IMR-90 (cell line): ENCODE results near the gene IL2RG. TPM values are rescaled to one million over a fixed set of nuclear protein-coding genes. Genes with fewer than 3 reads are reported as not detected.

ENCODE experiments used
- ATAC-seq: fragments of 200-7000 bp; cut with Tn5 transposase; 2 replicates; pipeline ENCODE4 v1.9.1; 2020; ENCODE audit warnings: low read depth, mild to moderate bottlenecking, moderate library complexity
- BruUV-seq: library from RNA; stranded (reverse); fragments of 400-500 nt; replicated peaks from 2 replicates; lab custom pipeline; 2021; lab: Mats Ljungman, UMichigan
- CTCF ChIA-PET: fragments of 300-600 bp; formaldehyde crosslinking; extraction: SDS; loops from one replicate; lab custom pipeline; 2021; ENCODE audit warnings: antibody characterized with exemption; lab: Yijun Ruan, JAX
- POLR2A ChIA-PET: fragments of 300-600 bp; sonication (Branson Sonifier 250); formaldehyde crosslinking; loops from one replicate; lab custom pipeline; 2022; ENCODE audit warnings: antibody characterized with exemption; ENCODE audit not compliant: unreplicated experiment; lab: Charles Lee
- DNase-seq: peaks from one replicate; pipeline ENCODE4 v3.0.0; 2013
- H2AFZ ChIP-seq: replicated peaks from 2 replicates; pipeline ENCODE3; 2013; ENCODE audit warnings: low read length, mild to moderate bottlenecking; ENCODE audit not compliant: poor library complexity
- H2AK5ac ChIP-seq: 2 replicates; pipeline ENCODE4 v1.6.1; 2013; ENCODE audit warnings: low read depth, low read length, inconsistent platforms
- H2AK9ac ChIP-seq: replicated peaks from 2 replicates; pipeline ENCODE3; 2013; ENCODE audit warnings: mild to moderate bottlenecking, low read depth, low read length, moderate library complexity; ENCODE audit not compliant: poor library complexity
- H2BK120ac ChIP-seq: 2 replicates; pipeline ENCODE4 v1.6.1; 2013; ENCODE audit warnings: low read depth, low read length, inconsistent platforms
- H2BK15ac ChIP-seq: 3 replicates; pipeline ENCODE4 v1.6.1; 2013; ENCODE audit warnings: low read depth, low read length, inconsistent platforms
- H2BK20ac ChIP-seq: 2 replicates; pipeline ENCODE4 v1.6.1; 2013; ENCODE audit warnings: low read depth, mild to moderate bottlenecking, inconsistent platforms, low read length, moderate library complexity
- H2BK5ac ChIP-seq: 2 replicates; pipeline ENCODE4 v1.6.1; 2013; ENCODE audit warnings: mild to moderate bottlenecking, low read depth, low read length, inconsistent platforms; ENCODE audit not compliant: poor library complexity, severe bottlenecking
- H3K14ac ChIP-seq: replicated peaks from 2 replicates; pipeline ENCODE4 v1.6.1; 2013; ENCODE audit warnings: low read depth, low read length, inconsistent platforms
- H3K18ac ChIP-seq: 2 replicates; pipeline ENCODE4 v1.6.1; 2013; ENCODE audit warnings: low read depth, low read length, control low read depth
- H3K23ac ChIP-seq: 2 replicates; pipeline ENCODE4 v1.6.1; 2013; ENCODE audit warnings: low read depth, low read length, inconsistent platforms
- H3K27ac ChIP-seq: 2 replicates; pipeline ENCODE4 v1.5.1; 2013; ENCODE audit warnings: mild to moderate bottlenecking, control low read depth, low read length; ENCODE audit not compliant: insufficient read depth
- H3K27me3 ChIP-seq: 2 replicates; pipeline ENCODE4 v1.6.1; 2013; ENCODE audit warnings: low read length; ENCODE audit not compliant: control insufficient read depth, insufficient read depth
- H3K36me3 ChIP-seq: 2 replicates; pipeline ENCODE4 v1.6.1; 2013; ENCODE audit warnings: low read length, mixed read lengths; ENCODE audit not compliant: control insufficient read depth, insufficient read depth
- H3K4ac ChIP-seq: 2 replicates; pipeline ENCODE4 v1.6.1; 2013; ENCODE audit warnings: low read depth, low read length, inconsistent platforms
- H3K4me1 ChIP-seq: 2 replicates; pipeline ENCODE4 v1.6.1; 2013; ENCODE audit warnings: low read length, mixed read lengths; ENCODE audit not compliant: control insufficient read depth, insufficient read depth
- H3K4me2 ChIP-seq: 2 replicates; pipeline ENCODE4 v1.6.1; 2013; ENCODE audit warnings: low read depth, mild to moderate bottlenecking, control low read depth, low read length, moderate library complexity
- H3K4me3 ChIP-seq: 2 replicates; pipeline ENCODE4 v1.5.1; 2013; ENCODE audit warnings: low read depth, mild to moderate bottlenecking, control low read depth, low read length, moderate library complexity; ENCODE audit not compliant: insufficient read depth
- H3K56ac ChIP-seq: 2 replicates; pipeline ENCODE4 v1.6.1; 2013; ENCODE audit warnings: low read length, inconsistent platforms; ENCODE audit not compliant: insufficient read depth; ENCODE audit errors: extremely low read depth
- H3K79me1 ChIP-seq, 2 experiments: 2 replicates each; pipeline ENCODE4 v1.6.1; 2013; ENCODE audit warnings: low read length in 2 of 2, inconsistent platforms in 1 of 2, low read depth in 1 of 2
- H3K9ac ChIP-seq: 2 replicates; pipeline ENCODE4 v1.6.1; 2013; ENCODE audit warnings: low read depth, low read length, control low read depth
- H3K9me1 ChIP-seq: 2 replicates; pipeline ENCODE4 v1.6.1; 2013; ENCODE audit warnings: low read length, inconsistent platforms; ENCODE audit not compliant: insufficient read depth
- H3K9me3 ChIP-seq: 2 replicates; pipeline ENCODE4 v1.6.1; 2013; ENCODE audit warnings: low read length; ENCODE audit not compliant: control insufficient read depth, insufficient read depth
- H4K20me1 ChIP-seq: 2 replicates; pipeline ENCODE4 v1.6.1; 2013; ENCODE audit warnings: low read length, inconsistent platforms; ENCODE audit not compliant: insufficient read depth
- H4K5ac ChIP-seq: 2 replicates; pipeline ENCODE4 v1.6.1; 2013; ENCODE audit warnings: mild to moderate bottlenecking, low read depth, low read length, control low read depth
- H4K8ac ChIP-seq, 2 experiments: 2 replicates each; pipeline ENCODE4 v1.6.1; 2013; ENCODE audit warnings: low read depth in 2 of 2, low read length in 2 of 2, control low read depth in 1 of 2, inconsistent platforms in 1 of 2
- H4K91ac ChIP-seq: 2 replicates; pipeline ENCODE4 v1.6.1; 2013; ENCODE audit warnings: low read depth, low read length, inconsistent platforms; ENCODE audit not compliant: insufficient read depth
- BHLHE40 ChIP-seq: fragments of 150-350 bp; IDR thresholded peaks from 2 replicates; pipeline ENCODE4 v1.6.1; 2016; ENCODE audit warnings: mild to moderate bottlenecking, low read depth, low read length
- CEBPB ChIP-seq: IDR thresholded peaks from 2 replicates; pipeline ENCODE4 v1.6.1; 2012; ENCODE audit warnings: low read depth, low read length, improper control_type of control experiment
- CHD1 ChIP-seq: IDR thresholded peaks from 2 replicates; pipeline ENCODE4 v1.6.1; 2012; ENCODE audit warnings: low read depth, low read length, improper control_type of control experiment
- ELK1 ChIP-seq: fragments of 150-350 bp; IDR thresholded peaks from 2 replicates; pipeline ENCODE4 v1.6.1; 2016; ENCODE audit warnings: low read depth, mild to moderate bottlenecking, low read length, moderate library complexity, borderline replicate concordance
- FOS ChIP-seq: fragments of 150-350 bp; IDR thresholded peaks from 2 replicates; pipeline ENCODE4 v1.6.1; 2016; ENCODE audit warnings: low read depth, low read length
- MAFK ChIP-seq: IDR thresholded peaks from 2 replicates; pipeline ENCODE4 v1.6.1; 2012; ENCODE audit warnings: low read depth, low read length, improper control_type of control experiment
- MAZ ChIP-seq: IDR thresholded peaks from 2 replicates; pipeline ENCODE4 v1.6.1; 2012; ENCODE audit warnings: low read depth, mild to moderate bottlenecking, low read length, improper control_type of control experiment, moderate library complexity, borderline replicate concordance
- MXI1 ChIP-seq: IDR thresholded peaks from 2 replicates; pipeline ENCODE4 v1.6.1; 2012; ENCODE audit warnings: low read depth, mild to moderate bottlenecking, low read length, moderate library complexity, borderline replicate concordance
- POLR2A ChIP-seq: IDR thresholded peaks from 2 replicates; pipeline ENCODE4 v1.6.1; 2012; ENCODE audit warnings: mild to moderate bottlenecking, low read depth, low read length
- RAD21 ChIP-seq: IDR thresholded peaks from 2 replicates; pipeline ENCODE4 v1.6.1; 2012; ENCODE audit warnings: low read length, improper control_type of control experiment
- SMC3 ChIP-seq: fragments of 150-350 bp; IDR thresholded peaks from 2 replicates; pipeline ENCODE4 v1.6.1; 2016; ENCODE audit warnings: low read depth, mild to moderate bottlenecking, antibody characterized with exemption, low read length, moderate library complexity
- USF2 ChIP-seq: fragments of 150-350 bp; IDR thresholded peaks from 2 replicates; pipeline ENCODE4 v1.6.1; 2017; ENCODE audit warnings: mild to moderate bottlenecking, antibody characterized with exemption, low read length, low read depth
- WGBS, 2 experiments: methylation state at CpG; one replicate each; pipeline versions ENCODE4 v1.1.5 to v1.1.7; 2013; ENCODE audit warnings: missing lambda C conversion rate in 2 of 2; ENCODE audit not compliant: insufficient read length in 1 of 2; ENCODE audit errors: extremely low coverage in 2 of 2; 5-methylcytosine and 5-hydroxymethylcytosine counted together
- dilution Hi-C: fragments of 300-500 bp; cut with HindIII; formaldehyde crosslinking; loops from one replicate; pipeline ENCODE4 v1.14.3; 2018; ENCODE audit warnings: low sequenced_read_pairs; ENCODE audit not compliant: unreplicated experiment
- in situ Hi-C: fragments of 300-500 bp; cut with MboI; formaldehyde crosslinking; loops from 3 replicates; pipeline ENCODE4 v1.14.3; 2019; ENCODE audit warnings: low sequenced_read_pairs, inconsistent platforms, mixed read lengths
- intact Hi-C: fragments of 100-400 bp; cut with micrococcal nuclease; formaldehyde crosslinking; loops from 2 replicates; pipeline ENCODE4 v1.10.0; 2022
- polyA plus RNA-seq, 3 experiments: library from polyadenylated mRNA; depleted of rRNA; stranded (reverse); fragments of >200 nt; gene quantifications; 2 replicates each; pipeline ENCODE4 v1.2.3, GENCODE V29; 2012; ENCODE audit warnings: low replicate concordance in 1 of 3
- total RNA-seq: library from RNA; depleted of rRNA; stranded (reverse); fragments of >200 nt; gene quantifications from 2 replicates; pipeline ENCODE4 v1.2.3, GENCODE V29; 2012

Gene IL2RG
- total and polyA plus RNA-seq, 2 of the 4 experiments (the other 2 are of a cell fraction), result not detected

DNA sequence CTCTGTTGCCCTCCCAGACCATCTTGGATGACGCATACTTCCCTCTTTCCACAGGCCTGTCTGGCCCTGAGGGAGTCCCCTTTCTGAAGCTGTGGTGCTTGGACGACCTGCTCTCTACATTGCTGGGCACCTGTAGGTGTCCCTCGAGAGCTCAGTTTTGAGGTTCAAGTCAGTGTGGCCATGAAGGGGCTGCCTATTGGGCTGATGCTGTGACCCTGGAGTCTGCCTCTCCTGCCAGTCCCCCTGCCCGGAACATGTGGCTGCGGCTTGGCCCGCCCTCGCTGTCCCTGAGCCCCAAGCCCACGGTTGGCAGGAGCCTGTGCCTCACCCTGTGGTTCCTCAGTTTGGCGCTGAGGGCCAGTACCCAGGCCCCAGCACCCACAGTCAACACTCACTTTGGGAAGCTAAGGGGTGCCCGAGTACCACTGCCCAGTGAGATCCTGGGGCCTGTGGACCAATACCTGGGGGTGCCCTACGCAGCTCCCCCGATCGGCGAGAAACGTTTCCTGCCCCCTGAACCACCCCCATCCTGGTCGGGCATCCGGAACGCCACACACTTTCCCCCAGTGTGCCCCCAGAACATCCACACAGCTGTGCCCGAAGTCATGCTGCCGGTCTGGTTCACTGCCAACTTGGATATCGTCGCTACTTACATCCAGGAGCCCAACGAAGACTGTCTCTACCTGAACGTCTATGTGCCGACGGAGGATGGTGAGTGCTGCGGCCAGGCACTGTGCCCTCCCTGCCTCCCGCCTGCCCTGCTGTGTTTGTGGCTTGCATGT is 36.3 kb upstream of the IL2RG start:
- H3K4ac ChIP-seq, result no peak overlapping the region
- H3K27ac ChIP-seq, result no peak overlapping the region
- dilution Hi-C loops (no loop called here), intact Hi-C loops (no loop called here), in situ Hi-C loops (no loop called here)
- CTCF ChIA-PET, result no interaction called here
- no peak overlapping the region for H2BK5ac ChIP-seq
- H4K5ac ChIP-seq, result no peak overlapping the region
- peaks cover 4% of the 10 kb centered on the region; the same call in 1 of the 2 replicates for H3K27me3 ChIP-seq
- no peak overlapping the region for H3K14ac ChIP-seq
- H4K91ac ChIP-seq, result no peak overlapping the region
- BruUV-seq, result no TSS peak
- no peaks in the 10 kb centered on the region for H3K9me3 ChIP-seq
- H2BK20ac ChIP-seq, result no peak overlapping the region
- H4K8ac ChIP-seq, result no peak overlapping the region
- H3K4me2 ChIP-seq, result no peak overlapping the region
- DNase-seq, result no peak
- TF ChIP-seq SMC3 (no peak), USF2 (no peak), CHD1 (no peak), MAFK (no peak), ELK1 (no peak), RAD21 (no peak), BHLHE40 (no peak), FOS (no peak), CEBPB (no peak), MAZ (no peak), POLR2A (no peak), MXI1 (no peak)
- H3K79me1 ChIP-seq, result no peaks in the 10 kb centered on the region
- POLR2A ChIA-PET, result no interaction called here
- H3K9me1 ChIP-seq, result peaks cover 3% of the 10 kb centered on the region; the same call in 1 of the 2 replicates
- no peak for ATAC-seq
- H3K4me1 ChIP-seq, result peaks cover 2% of the 10 kb centered on the region; the same call in 1 of the 2 replicates
- H2AK5ac ChIP-seq, result no peak overlapping the region
- no peak overlapping the region for H3K56ac ChIP-seq
- no peak overlapping the region for H3K4me3 ChIP-seq
- no peak overlapping the region for H2BK15ac ChIP-seq
- no peaks in the 10 kb centered on the region; the same call in 1 of the 2 replicates for H3K36me3 ChIP-seq
- WGBS, 2 experiments, result 80% methylated on average over 6 of the region's 28 CpGs; no CpG with 5 or more reads in 1 of the 2 experiments
- peak overlapping the region; percentile 22 for H2AFZ ChIP-seq
- H2BK120ac ChIP-seq, result no peak overlapping the region
- no peak overlapping the region for H2AK9ac ChIP-seq
- no peak overlapping the region for H3K23ac ChIP-seq
- no peak overlapping the region for H3K18ac ChIP-seq
- H4K20me1 ChIP-seq, result no peaks in the 10 kb centered on the region
- H3K9ac ChIP-seq, result no peak overlapping the region
